Naive B cell (primary cell): Measurements from ENCODE around the gene ADGRG2. TPM values are rescaled to one million over a fixed set of nuclear protein-coding genes. Genes with fewer than 3 reads are reported as not detected.
"Not testable (repeated sequence)": the region's sequence is repeated elsewhere in the genome, so short reads cannot be mapped to it uniquely, and the experiment has no call there.

Experiments used
- ATAC-seq, 2 donors: fragments of 150-1000 bp; cut with Tn5 transposase; 2 replicates each; pipeline ENCODE4 v1.10.0; 2021; ENCODE audit warnings: low read depth in 2 of 2, mild to moderate bottlenecking in 2 of 2, moderate library complexity in 2 of 2
- DNase-seq: peaks from one replicate; pipeline ENCODE4 v3.0.0; 2022
- H3K27ac Mint-ChIP-seq, 6 donors: one replicate each; pipeline ENCODE4 v1.8.0; 2020 to 2022; ENCODE audit warnings: mild to moderate bottlenecking in 6 of 6, mixed read lengths in 6 of 6, moderate library complexity in 5 of 6, inconsistent platforms in 2 of 6
- H3K27me3 Mint-ChIP-seq, 3 donors: one replicate each; pipeline ENCODE4 v1.8.0; 2021 to 2022; ENCODE audit warnings: mixed read lengths in 3 of 3, mild to moderate bottlenecking in 1 of 3
- H3K36me3 Mint-ChIP-seq, 2 donors: one replicate each; pipeline ENCODE4 v1.8.0; 2020 to 2022; ENCODE audit warnings: mixed read lengths in 2 of 2, inconsistent platforms in 1 of 2, mild to moderate bottlenecking in 1 of 2
- H3K4me1 Mint-ChIP-seq, 3 donors: one replicate each; pipeline ENCODE4 v1.8.0; 2020 to 2022; ENCODE audit warnings: mixed read lengths in 3 of 3, inconsistent platforms in 1 of 3, mild to moderate bottlenecking in 1 of 3, moderate library complexity in 1 of 3
- H3K4me3 Mint-ChIP-seq, 8 donors: one replicate each; pipeline ENCODE4 v1.8.0; 2020 to 2022; ENCODE audit warnings: mild to moderate bottlenecking in 8 of 8, mixed read lengths in 8 of 8, moderate library complexity in 8 of 8, inconsistent platforms in 2 of 8
- H3K9me3 Mint-ChIP-seq, 7 donors: one replicate each; pipeline ENCODE4 v1.8.0; 2020 to 2022; ENCODE audit warnings: mixed read lengths in 7 of 7, mild to moderate bottlenecking in 5 of 7, inconsistent platforms in 2 of 7, moderate library complexity in 1 of 7
- polyA plus RNA-seq, 6 donors: library from polyadenylated mRNA; unstranded; fragments of 300-500 nt; fragmentation: Illumina TruSeq; gene quantifications; one replicate each; pipeline ENCODE4 v1.2.3, GENCODE V29; 2021; ENCODE audit warnings: low read depth in 6 of 6

The ADGRG2 gene
- polyA plus RNA-seq, 6 donors from 2014 or later = 0.08 TPM; not detected in 5

DNA sequence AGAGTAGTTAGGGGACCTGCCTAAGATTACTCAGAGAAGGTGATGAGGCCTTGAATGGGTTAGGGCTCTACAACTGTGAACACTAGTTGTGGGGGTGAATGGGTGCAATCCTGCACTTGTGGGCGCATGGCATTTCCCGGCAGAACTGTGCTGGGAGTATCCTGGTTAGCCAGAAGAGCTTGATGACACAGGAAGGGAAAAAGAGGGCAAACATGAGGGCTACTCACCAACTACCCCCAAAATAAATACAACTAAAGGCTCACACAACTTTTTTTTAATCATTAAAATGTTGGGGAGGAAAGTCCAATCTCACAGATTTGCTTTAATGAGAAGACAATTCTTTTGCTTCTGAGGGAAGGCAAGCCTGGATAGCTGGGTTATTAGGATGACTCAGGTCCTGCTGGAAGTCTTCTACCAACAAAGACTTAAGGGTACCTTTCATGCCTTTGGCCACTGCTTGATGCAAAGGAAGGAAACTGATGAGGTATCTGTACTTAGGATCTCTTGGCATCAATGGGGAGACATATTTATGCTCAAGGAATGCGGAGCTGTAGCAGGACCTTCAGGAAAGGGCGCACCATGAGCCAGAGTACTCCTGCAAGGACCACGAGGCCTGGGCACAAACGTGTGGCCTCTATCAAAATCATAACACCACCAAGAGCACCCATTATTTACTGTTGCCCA lies 141.0 kb downstream of the ADGRG2 start:
- H3K27me3 Mint-ChIP-seq = peaks cover 0 to 7% (median 0%) of the 10 kb centered on the region in 3 donors
- H3K9me3 Mint-ChIP-seq = peaks cover 0 to 6% (median 0%) of the 10 kb centered on the region in 7 donors
- H3K36me3 Mint-ChIP-seq = no peaks in the 10 kb centered on the region
- H3K4me1 Mint-ChIP-seq = peaks cover 5 to 22% (median 14%) of the 10 kb centered on the region in 3 donors
- H3K4me3 Mint-ChIP-seq = peak overlapping the region in 2 of 8 donors; percentile 20 to 21
- no peak for ATAC-seq
- H3K27ac Mint-ChIP-seq = peak overlapping the region in 1 of 6 donors; percentile 75
- DNase-seq = no peak

DNA sequence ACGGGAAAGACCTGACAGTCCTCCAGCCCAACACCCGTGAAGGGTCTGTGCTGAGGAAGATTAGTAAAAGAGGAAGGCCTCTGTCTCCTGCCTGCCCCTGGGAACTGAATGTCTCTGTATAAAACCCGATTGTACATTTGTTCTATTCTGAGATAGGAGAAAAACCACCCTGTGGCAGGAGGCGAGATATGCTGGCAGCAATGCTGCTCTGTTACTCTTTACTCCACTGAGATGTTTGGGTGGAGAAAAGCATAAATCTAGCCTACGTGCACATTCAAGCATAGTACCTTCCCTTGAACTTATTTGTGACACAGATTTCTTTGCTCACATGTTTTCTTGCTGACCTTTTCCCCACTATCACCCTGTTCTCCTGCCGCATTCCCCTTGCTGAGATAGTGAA lies 142.0 kb downstream of the ADGRG2 start:
- peaks cover 3 to 19% (median 11%) of the 10 kb centered on the region in 3 donors for H3K4me1 Mint-ChIP-seq
- H3K4me3 Mint-ChIP-seq, H3K9me3 Mint-ChIP-seq, H3K36me3 Mint-ChIP-seq, DNase-seq, H3K27me3 Mint-ChIP-seq, ATAC-seq: not testable (repeated sequence)
- peak overlapping the region in 2 of 6 donors; percentile 14 to 83 for H3K27ac Mint-ChIP-seq

DNA sequence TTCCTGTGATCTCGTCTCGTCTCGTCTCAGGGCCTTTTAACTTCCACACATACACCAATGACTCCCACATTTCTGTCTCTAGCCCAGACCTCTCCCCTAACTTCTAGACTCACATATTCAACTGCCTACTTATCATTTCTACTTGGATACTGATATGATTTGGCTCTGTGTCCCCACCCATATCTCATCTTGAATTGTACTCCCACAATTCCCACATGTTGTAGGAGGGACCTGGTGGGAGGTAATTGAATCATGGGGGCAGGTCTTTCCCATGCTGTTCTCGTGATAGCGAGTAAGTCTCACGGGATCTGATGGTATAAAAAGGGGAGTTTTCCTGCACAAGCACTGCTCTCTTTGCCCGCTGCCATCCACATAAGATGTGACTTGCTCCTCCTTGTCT lies 147.3 kb downstream of the ADGRG2 start:
- Mint-ChIP-seq H3K4me1 (peaks cover 0 to 16% (median 3%) of the 10 kb centered on the region in 3 donors), H3K27ac (no peak overlapping the region), H3K9me3 (peaks cover 0 to 9% (median 0%) of the 10 kb centered on the region in 7 donors), H3K4me3 (no peak overlapping the region), H3K27me3 (no peaks in the 10 kb centered on the region), H3K36me3 (no peaks in the 10 kb centered on the region)
- DNase-seq (no peak), ATAC-seq (no peak)

DNA sequence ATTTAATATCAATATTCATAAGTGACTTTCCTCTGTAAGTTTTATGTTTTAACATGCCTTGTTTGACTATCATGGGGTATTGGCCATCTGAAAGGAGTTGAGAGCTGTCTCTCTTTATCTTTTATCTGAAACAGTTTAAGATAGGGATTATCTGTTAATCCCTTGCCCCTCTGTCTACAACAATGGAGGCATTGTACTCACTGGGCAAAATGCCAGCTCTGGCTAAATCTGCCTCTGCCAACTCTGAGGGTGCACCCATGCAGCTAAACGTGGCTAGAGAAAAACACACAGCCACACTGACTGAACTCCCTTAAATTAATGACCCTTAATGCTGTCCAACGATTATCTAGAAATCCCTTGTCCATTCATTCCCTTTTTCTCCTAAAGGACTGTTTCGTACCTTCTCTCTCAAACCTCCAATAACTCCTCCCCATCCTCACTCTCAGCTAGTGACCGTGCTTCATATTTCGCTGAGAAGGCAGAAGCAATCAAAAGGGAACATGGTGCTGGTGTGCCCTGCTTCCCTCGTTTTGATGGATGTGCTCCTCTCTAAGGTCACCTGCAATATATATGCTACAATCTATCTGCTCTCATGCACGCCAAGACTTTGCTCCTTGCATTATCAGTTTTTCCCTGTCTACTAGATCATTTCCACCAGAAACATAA lies 148.6 kb downstream of the ADGRG2 start:
- DNase-seq (no peak), ATAC-seq (no peak)
- no peaks in the 10 kb centered on the region for H3K36me3 Mint-ChIP-seq
- no peak overlapping the region for H3K4me3 Mint-ChIP-seq
- peaks cover 0 to 9% (median 0%) of the 10 kb centered on the region in 7 donors for H3K9me3 Mint-ChIP-seq
- peak overlapping the region in 1 of 6 donors; percentile 8 for H3K27ac Mint-ChIP-seq
- peaks cover 0 to 16% (median 3%) of the 10 kb centered on the region in 3 donors for H3K4me1 Mint-ChIP-seq
- H3K27me3 Mint-ChIP-seq = no peaks in the 10 kb centered on the region

DNA sequence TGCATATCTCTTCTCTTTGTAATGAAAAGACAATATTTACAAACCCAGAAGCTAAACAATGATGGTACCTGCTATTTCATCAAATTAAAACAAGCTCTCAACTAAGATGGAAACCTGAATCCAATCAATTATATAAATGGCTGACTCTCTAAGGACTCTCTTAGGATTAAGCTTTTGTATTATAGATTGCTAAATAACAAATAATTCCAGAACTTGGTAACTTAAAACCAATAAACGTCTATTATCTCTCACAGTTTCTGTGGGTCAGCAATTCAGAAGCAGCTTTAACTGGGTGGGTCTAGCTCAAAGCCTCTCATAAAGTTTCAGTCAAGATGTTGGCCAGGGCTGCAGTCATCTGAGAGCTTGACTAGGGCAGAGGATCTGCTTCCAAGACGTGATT lies 150.8 kb downstream of the ADGRG2 start:
- ATAC-seq (no peak), DNase-seq (no peak)
- Mint-ChIP-seq H3K36me3 (no peaks in the 10 kb centered on the region), H3K4me1 (peaks cover 0 to 23% (median 10%) of the 10 kb centered on the region in 3 donors), H3K27ac (no peak overlapping the region), H3K27me3 (no peaks in the 10 kb centered on the region), H3K4me3 (no peak overlapping the region), H3K9me3 (peaks cover 0 to 9% (median 0%) of the 10 kb centered on the region in 7 donors)

DNA sequence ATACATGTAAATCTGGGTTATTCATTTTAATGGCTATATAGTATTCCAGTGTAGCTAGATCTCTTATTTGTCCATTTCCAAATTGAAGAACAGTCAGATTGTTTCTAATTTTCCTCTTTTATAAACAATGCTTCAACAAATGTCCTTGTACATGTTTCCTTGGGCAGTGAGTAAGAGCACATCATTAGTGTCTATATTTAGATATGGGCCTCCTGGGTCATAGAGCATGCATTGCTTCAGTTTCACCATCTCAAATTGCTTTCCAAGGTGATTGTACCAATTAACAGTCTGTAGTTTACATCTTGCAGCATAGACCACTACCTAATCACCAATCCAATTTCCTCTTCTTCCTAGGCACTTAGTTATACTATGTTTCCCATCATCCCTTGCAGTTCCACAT lies 151.8 kb downstream of the ADGRG2 start:
- no peaks in the 10 kb centered on the region for H3K27me3 Mint-ChIP-seq
- H3K4me1 Mint-ChIP-seq = peaks cover 0 to 25% (median 10%) of the 10 kb centered on the region in 3 donors
- no peaks in the 10 kb centered on the region for H3K36me3 Mint-ChIP-seq
- H3K27ac Mint-ChIP-seq = no peak overlapping the region
- DNase-seq = no peak
- H3K9me3 Mint-ChIP-seq = peaks cover 0 to 9% (median 0%) of the 10 kb centered on the region in 7 donors
- no peak for ATAC-seq
- H3K4me3 Mint-ChIP-seq = no peak overlapping the region

DNA sequence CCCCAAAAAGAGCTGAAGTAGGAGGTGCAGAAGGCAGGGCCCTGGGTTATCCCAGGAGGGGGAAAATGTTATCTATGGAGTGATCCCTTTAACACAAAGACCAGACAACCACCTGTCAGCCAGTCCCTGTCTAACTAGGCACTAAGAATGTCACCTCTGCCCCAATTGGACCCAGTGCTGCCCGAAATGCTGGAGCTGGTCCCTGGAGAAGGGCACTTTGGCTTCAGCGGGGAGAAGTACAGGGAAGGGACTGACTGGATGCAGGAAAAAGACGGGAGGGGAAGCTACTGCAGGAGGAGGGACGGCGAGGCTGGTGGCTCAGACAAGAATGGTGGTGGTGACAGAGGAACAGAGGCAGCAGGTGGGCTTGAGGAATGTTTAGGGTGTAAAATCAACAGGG lies 155.6 kb downstream of the ADGRG2 start:
- Mint-ChIP-seq H3K4me1 (peaks cover 10 to 25% (median 13%) of the 10 kb centered on the region in 3 donors), H3K27me3 (no peaks in the 10 kb centered on the region), H3K27ac (no peak overlapping the region), H3K36me3 (no peaks in the 10 kb centered on the region), H3K9me3 (peaks cover 0 to 9% (median 0%) of the 10 kb centered on the region in 7 donors), H3K4me3 (no peak overlapping the region)
- DNase-seq (no peak), ATAC-seq (no peak)

DNA sequence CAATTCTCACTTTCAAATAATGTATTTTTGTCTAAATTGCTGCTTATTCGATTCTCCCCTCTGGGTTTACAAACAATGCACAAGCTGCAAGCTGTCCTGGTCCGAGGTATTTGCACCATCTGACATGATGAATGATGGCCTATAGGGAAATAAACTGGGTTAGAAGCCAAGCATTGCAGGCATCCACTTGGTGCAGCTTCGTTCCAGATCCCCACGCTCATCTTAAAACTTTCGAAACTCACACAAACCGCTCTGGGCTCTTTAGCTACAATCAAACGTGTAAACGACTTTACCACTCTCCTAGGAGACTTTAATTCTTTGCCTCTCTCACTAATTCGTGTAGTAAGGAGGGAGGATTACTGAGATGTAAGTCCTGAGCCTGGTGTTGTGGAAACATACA lies 157.4 kb downstream of the ADGRG2 start:
- ATAC-seq (no peak), DNase-seq (no peak)
- Mint-ChIP-seq H3K36me3 (no peaks in the 10 kb centered on the region), H3K27me3 (no peaks in the 10 kb centered on the region), H3K4me3 (peak overlapping the region in 1 of 8 donors; percentile 8), H3K4me1 (peaks cover 10 to 31% (median 13%) of the 10 kb centered on the region in 3 donors), H3K9me3 (peaks cover 0 to 3% (median 0%) of the 10 kb centered on the region in 7 donors), H3K27ac (peak overlapping the region in 1 of 6 donors; percentile 78)

DNA sequence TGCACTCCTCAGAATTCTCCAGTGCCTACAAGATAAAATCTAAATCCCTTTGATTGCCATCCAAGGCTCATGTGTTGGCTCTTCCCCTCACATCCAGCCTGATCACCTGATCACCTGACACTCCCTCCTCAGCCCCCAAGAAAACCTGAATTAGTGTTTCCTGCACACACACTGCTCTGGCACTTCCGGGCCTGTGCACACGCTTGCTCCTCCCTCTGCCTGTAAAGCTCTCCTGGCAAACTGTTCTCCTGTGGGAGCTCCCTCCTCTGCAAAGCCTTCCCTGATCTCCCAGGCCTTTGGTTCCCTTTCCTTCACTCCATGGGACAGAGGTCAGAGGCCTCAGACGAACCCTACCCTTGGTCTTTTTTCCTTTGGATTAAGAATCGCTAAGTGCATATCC lies 158.2 kb downstream of the ADGRG2 start:
- DNase-seq (no peak), ATAC-seq (no peak)
- peak overlapping the region in 2 of 6 donors; percentile 16 to 77 for H3K27ac Mint-ChIP-seq
- peaks cover 0 to 3% (median 0%) of the 10 kb centered on the region in 7 donors for H3K9me3 Mint-ChIP-seq
- peaks cover 10 to 31% (median 13%) of the 10 kb centered on the region in 3 donors for H3K4me1 Mint-ChIP-seq
- H3K27me3 Mint-ChIP-seq = no peaks in the 10 kb centered on the region
- H3K36me3 Mint-ChIP-seq = no peaks in the 10 kb centered on the region
- no peak overlapping the region for H3K4me3 Mint-ChIP-seq

DNA sequence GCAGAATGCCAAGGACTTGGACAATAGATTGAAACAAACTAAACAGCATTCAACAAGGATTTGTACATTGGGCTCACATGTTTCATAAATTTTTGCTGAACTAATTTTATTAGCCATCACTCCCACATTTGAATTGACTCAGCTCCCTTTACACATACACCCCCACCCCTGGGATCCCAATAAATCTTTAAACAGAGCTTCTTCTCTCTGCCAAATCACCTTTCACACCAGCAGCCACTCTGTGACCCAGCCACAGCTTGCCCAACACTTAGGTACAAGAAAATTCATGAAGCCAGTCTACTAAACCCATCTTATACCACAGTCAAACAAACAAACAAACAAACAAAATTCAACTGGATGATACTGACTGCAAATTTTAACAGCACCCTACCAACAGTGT lies 159.9 kb downstream of the ADGRG2 start:
- Mint-ChIP-seq H3K4me3 (no peak overlapping the region), H3K27ac (no peak overlapping the region), H3K27me3 (no peaks in the 10 kb centered on the region), H3K4me1 (peaks cover 10 to 31% (median 13%) of the 10 kb centered on the region in 3 donors), H3K9me3 (peaks cover 0 to 3% (median 0%) of the 10 kb centered on the region in 7 donors), H3K36me3 (no peaks in the 10 kb centered on the region)
- DNase-seq (no peak), ATAC-seq (no peak)

DNA sequence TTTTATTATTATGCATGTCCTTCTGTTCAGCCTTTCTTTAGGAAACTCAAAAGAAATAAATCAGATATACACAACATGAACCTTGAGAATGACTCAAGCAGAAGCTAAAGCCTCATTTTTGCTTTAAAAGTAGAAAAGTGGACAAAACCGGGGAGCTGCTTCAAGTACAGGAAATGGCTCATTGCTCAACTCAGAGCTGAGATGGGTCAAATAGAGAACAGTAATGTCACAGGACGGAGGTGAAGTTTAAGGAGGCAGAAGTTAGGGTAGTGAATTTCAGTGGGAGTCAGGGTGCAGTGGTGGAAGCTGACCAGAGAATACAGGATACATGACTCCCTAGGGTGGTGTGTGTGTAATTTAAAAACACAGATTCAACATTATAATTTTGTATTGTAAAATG lies 160.6 kb downstream of the ADGRG2 start:
- peaks cover 0 to 3% (median 0%) of the 10 kb centered on the region in 7 donors for H3K9me3 Mint-ChIP-seq
- no peak for ATAC-seq
- H3K27ac Mint-ChIP-seq = peak overlapping the region in 1 of 6 donors; percentile 39
- no peak overlapping the region for H3K4me3 Mint-ChIP-seq
- peaks cover 7 to 25% (median 10%) of the 10 kb centered on the region in 3 donors for H3K4me1 Mint-ChIP-seq
- H3K36me3 Mint-ChIP-seq = no peaks in the 10 kb centered on the region
- DNase-seq = no peak
- no peaks in the 10 kb centered on the region for H3K27me3 Mint-ChIP-seq

DNA sequence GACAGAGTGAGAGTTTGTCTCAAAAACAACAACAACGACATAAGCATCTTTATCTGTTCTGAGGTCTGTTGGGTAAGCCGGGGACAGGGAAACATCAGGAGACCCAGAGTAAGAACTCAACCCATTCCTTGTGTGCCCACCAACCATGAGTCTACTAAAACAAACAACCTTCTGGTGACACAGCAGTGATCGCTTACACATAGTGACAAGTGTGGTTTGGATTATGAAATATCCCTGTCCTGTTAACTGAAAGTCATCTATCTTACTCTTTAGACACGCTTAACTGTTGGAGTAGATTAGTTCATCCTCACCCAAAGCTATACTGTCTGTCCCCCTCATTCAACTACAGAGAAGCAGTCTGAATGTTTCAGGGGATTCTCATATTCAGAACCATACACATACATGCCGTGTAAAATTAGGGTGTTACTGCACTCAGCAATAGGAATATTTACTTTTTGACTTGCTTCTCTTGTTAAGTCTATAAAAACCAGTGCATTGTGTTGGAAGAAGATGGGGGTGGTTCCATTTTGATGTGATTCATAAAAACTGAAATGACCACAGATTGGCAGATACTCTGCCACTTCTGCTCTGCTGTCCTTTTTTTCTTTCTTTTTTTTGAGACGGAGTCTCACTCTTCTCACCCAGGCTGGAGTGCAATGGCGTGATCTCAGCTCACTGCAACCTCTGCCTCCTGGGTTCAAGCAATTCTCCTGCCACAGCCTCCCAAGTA lies 165.8 kb downstream of the ADGRG2 start:
- H3K36me3 Mint-ChIP-seq = no peaks in the 10 kb centered on the region

DNA sequence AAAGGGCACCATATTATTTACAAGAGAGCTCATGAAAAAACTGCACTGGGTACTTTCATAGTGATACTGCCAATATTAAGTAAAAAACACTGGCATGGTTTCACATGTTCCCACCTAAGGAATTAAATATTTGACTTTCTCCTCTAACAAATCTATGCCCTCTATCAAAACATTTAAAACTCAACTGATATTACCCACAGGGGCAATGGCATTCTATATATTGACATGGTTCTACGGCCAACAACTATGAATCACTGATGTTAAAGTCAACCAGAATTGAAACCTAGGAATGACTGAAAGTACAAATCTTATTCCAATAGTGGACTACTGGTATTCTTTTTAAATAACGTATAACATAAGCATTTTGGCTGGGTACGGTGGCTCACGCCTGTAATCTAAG lies 166.6 kb downstream of the ADGRG2 start:
- Mint-ChIP-seq H3K4me1 (peaks cover 0 to 5% (median 0%) of the 10 kb centered on the region in 3 donors), H3K36me3 (no peaks in the 10 kb centered on the region), H3K4me3 (no peak overlapping the region), H3K27ac (peak overlapping the region in 1 of 6 donors; percentile 15), H3K27me3 (no peaks in the 10 kb centered on the region), H3K9me3 (peaks cover 0 to 5% (median 0%) of the 10 kb centered on the region in 7 donors)
- ATAC-seq (no peak), DNase-seq (no peak)

More for the DNA sequence above, 165.8 kb downstream of the ADGRG2 start:
- no peak for ATAC-seq
- DNase-seq = no peak
- Mint-ChIP-seq H3K4me1 (peaks cover 0 to 5% (median 0%) of the 10 kb centered on the region in 3 donors), H3K4me3 (no peak overlapping the region), H3K27me3 (no peaks in the 10 kb centered on the region), H3K27ac (peak overlapping the region in 1 of 6 donors; percentile 44), H3K9me3 (peaks cover 0 to 5% (median 0%) of the 10 kb centered on the region in 7 donors)
